ENCODE measurements around the gene HPSE.

Gene HPSE

DNA sequence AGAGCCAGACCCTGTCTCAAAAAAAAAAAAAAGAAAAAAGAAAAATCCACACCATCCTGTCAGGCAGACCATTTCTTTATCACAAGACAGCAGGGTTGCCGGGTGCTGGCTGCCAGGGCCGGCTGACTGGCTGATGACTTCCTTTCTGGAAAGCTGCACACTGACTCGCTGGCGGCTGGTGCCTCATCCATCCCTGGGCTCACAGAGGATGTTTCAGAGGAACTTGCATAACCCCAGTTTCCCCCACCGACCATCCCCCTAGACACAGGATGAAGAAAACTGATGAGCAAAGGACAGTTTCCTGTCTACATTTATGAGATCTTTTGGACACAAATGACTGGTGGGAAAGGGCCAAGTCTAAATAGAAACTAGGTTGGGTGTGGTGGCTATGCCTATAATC lies 14.1 kb downstream of the HPSE start:
- Histone ChIP-seq H3K9me3 (replicated peaks in 1 of 2; ENCODE audit: control insufficient read depth in 2 of 2, insufficient read depth in 1 of 2, low read depth in 1 of 2, low read length in 2 of 2) (no peaks in the 10 kb centered on the region), H3K27ac (replicated peaks; ENCODE audit: low read length) (no peak overlapping the region), H3K4ac (ENCODE audit: low read length) (no peak overlapping the region), H3K14ac (ENCODE audit: low read length) (no peak overlapping the region), H4K91ac (ENCODE audit: low read depth, low read length, poor library complexity) (no peak overlapping the region), H3K9ac (ENCODE audit: low read depth, low read length, poor library complexity) (no peak overlapping the region), H3K23ac (ENCODE audit: low read depth, low read length, poor library complexity) (no peak overlapping the region), H3K18ac (ENCODE audit: low read length) (no peak overlapping the region), H2BK5ac (ENCODE audit: low read length) (no peak overlapping the region), H2AK5ac (ENCODE audit: low read depth, low read length) (no peak overlapping the region), H2AFZ (ENCODE audit: low read length) (peak overlapping the region; percentile 45), H3K79me1 (ENCODE audit: low read depth, low read length) (no peaks in the 10 kb centered on the region), H3K4me1 (ENCODE audit: control insufficient read depth in 2 of 2, insufficient read depth in 1 of 2, low read depth in 1 of 2, low read length in 2 of 2) (no peaks in the 10 kb centered on the region), H2BK12ac (ENCODE audit: low read length) (no peak overlapping the region), H2BK120ac (ENCODE audit: low read depth, low read length) (no peak overlapping the region), H2BK15ac (ENCODE audit: low read length) (no peak overlapping the region), H3K36me3 (replicated peaks in 1 of 2; ENCODE audit: control insufficient read depth in 2 of 2, insufficient read depth in 2 of 2, low read length in 2 of 2) (no peaks in the 10 kb centered on the region), H3K27me3 (ENCODE audit: control insufficient read depth in 3 of 3, insufficient read depth in 3 of 3, low read depth in 1 of 3, low read length in 3 of 3) (peaks cover 0 to 16% (median 0%) of the 10 kb centered on the region in 3 experiments), H3K4me2 (ENCODE audit: insufficient read depth, low read length, poor library complexity, severe bottlenecking) (no peak overlapping the region), H4K8ac (ENCODE audit: low read depth, low read length) (no peak overlapping the region), H3K4me3 (ENCODE audit: low read length in 2 of 2) (no peak overlapping the region)
- no peak for DNase-seq (ENCODE audit: low spot score)
- WGBS, 2 donors (ENCODE audit: extremely low coverage in 2 of 2, insufficient read length in 2 of 2, insufficient replicate concordance in 1 of 2) = no CpG with 5 or more reads among the region's 5 CpGs

DNA sequence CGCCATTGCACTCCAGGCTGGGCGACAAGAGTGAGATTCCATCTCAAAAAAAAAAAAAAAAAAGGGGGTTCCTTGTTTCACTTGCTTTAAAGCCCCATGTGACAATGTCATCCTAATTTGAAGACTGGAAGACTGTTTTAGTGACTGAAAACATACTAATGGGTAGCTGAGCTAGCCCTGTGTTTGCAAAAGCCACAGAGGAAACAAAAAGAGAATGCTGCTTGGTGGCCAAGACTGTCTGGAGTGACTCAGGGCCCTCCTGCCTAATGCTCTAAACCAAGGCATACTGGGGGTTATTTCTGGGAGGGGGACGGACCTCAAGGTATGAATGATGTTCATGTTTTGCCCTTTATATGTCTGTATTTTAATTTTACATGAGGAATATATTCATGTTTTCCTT lies 16.0 kb downstream of the HPSE start:
- H3K14ac ChIP-seq (ENCODE audit: low read length) = no peak overlapping the region
- no peak overlapping the region for H3K4me2 ChIP-seq (ENCODE audit: insufficient read depth, low read length, poor library complexity, severe bottlenecking)
- no peak overlapping the region for H3K27ac ChIP-seq (replicated peaks; ENCODE audit: low read length)
- H3K36me3 ChIP-seq (replicated peaks in 1 of 2; ENCODE audit: control insufficient read depth in 2 of 2, insufficient read depth in 2 of 2, low read length in 2 of 2) = no peaks in the 10 kb centered on the region
- H2BK12ac ChIP-seq (ENCODE audit: low read length) = no peak overlapping the region
- no CpG with 5 or more reads among the region's 3 CpGs for WGBS, 2 donors (ENCODE audit: extremely low coverage in 2 of 2, insufficient read length in 2 of 2, insufficient replicate concordance in 1 of 2)
- H3K79me1 ChIP-seq (ENCODE audit: low read depth, low read length) = no peaks in the 10 kb centered on the region
- H3K9me3 ChIP-seq (replicated peaks in 1 of 2; ENCODE audit: control insufficient read depth in 2 of 2, insufficient read depth in 1 of 2, low read depth in 1 of 2, low read length in 2 of 2) = no peaks in the 10 kb centered on the region
- no peak overlapping the region for H2BK15ac ChIP-seq (ENCODE audit: low read length)
- no peak overlapping the region for H3K18ac ChIP-seq (ENCODE audit: low read length)
- H4K8ac ChIP-seq (ENCODE audit: low read depth, low read length) = no peak overlapping the region
- H2AFZ ChIP-seq (ENCODE audit: low read length) = no peak overlapping the region
- H3K9ac ChIP-seq (ENCODE audit: low read depth, low read length, poor library complexity) = no peak overlapping the region
- no peak for DNase-seq (ENCODE audit: low spot score)
- H3K27me3 ChIP-seq (ENCODE audit: control insufficient read depth in 3 of 3, insufficient read depth in 3 of 3, low read depth in 1 of 3, low read length in 3 of 3) = peaks cover 0 to 10% (median 0%) of the 10 kb centered on the region in 3 experiments
- no peak overlapping the region for H3K4me3 ChIP-seq (ENCODE audit: low read length in 2 of 2)
- H2AK5ac ChIP-seq (ENCODE audit: low read depth, low read length) = no peak overlapping the region
- H3K23ac ChIP-seq (ENCODE audit: low read depth, low read length, poor library complexity) = no peak overlapping the region
- H3K4me1 ChIP-seq (ENCODE audit: control insufficient read depth in 2 of 2, insufficient read depth in 1 of 2, low read depth in 1 of 2, low read length in 2 of 2) = no peaks in the 10 kb centered on the region
- H2BK5ac ChIP-seq (ENCODE audit: low read length) = no peak overlapping the region
- no peak overlapping the region for H2BK120ac ChIP-seq (ENCODE audit: low read depth, low read length)
- H4K91ac ChIP-seq (ENCODE audit: low read depth, low read length, poor library complexity) = no peak overlapping the region
- no peak overlapping the region for H3K4ac ChIP-seq (ENCODE audit: low read length)

DNA sequence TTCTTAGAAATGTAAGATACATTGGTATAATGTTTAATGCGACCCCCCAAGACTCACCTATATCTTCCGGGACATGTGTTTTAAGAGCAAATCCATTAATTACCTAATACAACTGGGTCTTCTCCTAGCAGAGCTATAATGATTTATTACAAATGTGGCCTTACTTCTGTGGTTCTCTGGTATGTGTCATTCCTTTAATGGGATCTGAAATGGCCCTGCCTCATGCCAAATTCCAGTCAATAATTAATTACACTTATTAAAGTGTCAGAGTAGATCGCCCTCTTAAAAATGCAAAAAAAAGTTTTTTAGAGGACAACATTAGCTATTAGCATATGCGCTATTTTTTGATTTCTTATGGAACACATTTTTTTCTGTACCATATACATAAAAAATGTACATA lies 17.0 kb downstream of the HPSE start:
- Histone ChIP-seq H3K79me1 (ENCODE audit: low read depth, low read length) (no peaks in the 10 kb centered on the region), H3K27ac (replicated peaks; ENCODE audit: low read length) (no peak overlapping the region), H2BK12ac (ENCODE audit: low read length) (no peak overlapping the region), H3K14ac (ENCODE audit: low read length) (no peak overlapping the region), H2AFZ (ENCODE audit: low read length) (no peak overlapping the region), H3K18ac (ENCODE audit: low read length) (no peak overlapping the region), H4K91ac (ENCODE audit: low read depth, low read length, poor library complexity) (no peak overlapping the region), H3K4me1 (ENCODE audit: control insufficient read depth in 2 of 2, insufficient read depth in 1 of 2, low read depth in 1 of 2, low read length in 2 of 2) (no peaks in the 10 kb centered on the region), H2BK15ac (ENCODE audit: low read length) (no peak overlapping the region), H4K8ac (ENCODE audit: low read depth, low read length) (no peak overlapping the region), H3K9ac (ENCODE audit: low read depth, low read length, poor library complexity) (no peak overlapping the region), H3K23ac (ENCODE audit: low read depth, low read length, poor library complexity) (no peak overlapping the region), H2BK120ac (ENCODE audit: low read depth, low read length) (no peak overlapping the region), H3K4me3 (ENCODE audit: low read length in 2 of 2) (no peak overlapping the region), H3K4me2 (ENCODE audit: insufficient read depth, low read length, poor library complexity, severe bottlenecking) (no peak overlapping the region), H2AK5ac (ENCODE audit: low read depth, low read length) (no peak overlapping the region), H2BK5ac (ENCODE audit: low read length) (no peak overlapping the region), H3K27me3 (ENCODE audit: control insufficient read depth in 3 of 3, insufficient read depth in 3 of 3, low read depth in 1 of 3, low read length in 3 of 3) (peaks cover 0 to 7% (median 0%) of the 10 kb centered on the region in 3 experiments), H3K36me3 (replicated peaks in 1 of 2; ENCODE audit: control insufficient read depth in 2 of 2, insufficient read depth in 2 of 2, low read length in 2 of 2) (no peaks in the 10 kb centered on the region), H3K9me3 (replicated peaks in 1 of 2; ENCODE audit: control insufficient read depth in 2 of 2, insufficient read depth in 1 of 2, low read depth in 1 of 2, low read length in 2 of 2) (no peaks in the 10 kb centered on the region), H3K4ac (ENCODE audit: low read length) (no peak overlapping the region)
- WGBS, 2 donors (ENCODE audit: extremely low coverage in 2 of 2, insufficient read length in 2 of 2, insufficient replicate concordance in 1 of 2) = no CpG with 5 or more reads among the region's 4 CpGs
- DNase-seq (ENCODE audit: low spot score) = no peak

DNA sequence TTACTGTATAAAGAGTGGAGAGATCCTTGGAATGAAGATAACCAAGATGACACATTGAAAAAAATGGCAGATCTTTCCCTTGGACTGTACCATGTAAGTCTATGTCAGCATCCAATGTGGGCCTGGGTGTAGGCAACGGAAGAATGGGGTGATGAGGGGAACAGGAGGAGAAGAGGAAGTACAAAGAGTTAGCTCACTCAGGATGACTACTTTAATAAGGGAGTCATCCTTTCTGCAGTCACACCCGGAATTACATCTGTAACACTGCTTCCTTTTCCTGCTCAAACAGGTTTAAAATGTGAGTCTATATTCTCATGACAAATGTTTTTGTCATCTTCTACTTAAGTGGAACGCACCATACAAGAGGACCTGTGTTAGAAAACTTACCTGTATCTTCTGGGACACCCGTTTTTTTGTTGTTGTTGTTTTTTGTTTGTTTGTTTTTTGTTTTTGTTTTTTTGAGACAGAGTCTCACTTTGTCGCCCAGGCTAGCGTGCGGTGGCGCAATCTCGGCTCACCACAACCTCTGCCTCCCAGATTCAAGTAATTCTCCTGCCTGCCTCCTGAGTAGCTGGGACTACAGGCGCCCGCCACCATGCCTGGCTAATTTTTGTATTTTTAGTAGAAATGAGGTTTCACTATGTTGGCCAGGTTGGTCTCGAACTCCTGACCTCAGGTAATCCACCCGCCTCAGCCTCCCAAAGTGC lies 18.0 kb downstream of the HPSE start:
- Histone ChIP-seq H2BK120ac (ENCODE audit: low read depth, low read length) (no peak overlapping the region), H3K4ac (ENCODE audit: low read length) (no peak overlapping the region), H3K9ac (ENCODE audit: low read depth, low read length, poor library complexity) (no peak overlapping the region), H4K91ac (ENCODE audit: low read depth, low read length, poor library complexity) (no peak overlapping the region), H3K23ac (ENCODE audit: low read depth, low read length, poor library complexity) (no peak overlapping the region), H3K18ac (ENCODE audit: low read length) (no peak overlapping the region), H3K27me3 (ENCODE audit: control insufficient read depth in 3 of 3, insufficient read depth in 3 of 3, low read depth in 1 of 3, low read length in 3 of 3) (peaks cover 0 to 7% (median 0%) of the 10 kb centered on the region in 3 experiments), H2BK12ac (ENCODE audit: low read length) (no peak overlapping the region), H2AK5ac (ENCODE audit: low read depth, low read length) (no peak overlapping the region), H2BK5ac (ENCODE audit: low read length) (no peak overlapping the region), H3K9me3 (replicated peaks in 1 of 2; ENCODE audit: control insufficient read depth in 2 of 2, insufficient read depth in 1 of 2, low read depth in 1 of 2, low read length in 2 of 2) (no peaks in the 10 kb centered on the region), H3K79me1 (ENCODE audit: low read depth, low read length) (no peaks in the 10 kb centered on the region), H2BK15ac (ENCODE audit: low read length) (no peak overlapping the region), H3K4me1 (ENCODE audit: control insufficient read depth in 2 of 2, insufficient read depth in 1 of 2, low read depth in 1 of 2, low read length in 2 of 2) (no peaks in the 10 kb centered on the region), H3K4me2 (ENCODE audit: insufficient read depth, low read length, poor library complexity, severe bottlenecking) (no peak overlapping the region), H3K27ac (replicated peaks; ENCODE audit: low read length) (no peak overlapping the region), H3K36me3 (replicated peaks in 1 of 2; ENCODE audit: control insufficient read depth in 2 of 2, insufficient read depth in 2 of 2, low read length in 2 of 2) (no peaks in the 10 kb centered on the region), H4K8ac (ENCODE audit: low read depth, low read length) (no peak overlapping the region), H3K14ac (ENCODE audit: low read length) (no peak overlapping the region), H2AFZ (ENCODE audit: low read length) (no peak overlapping the region), H3K4me3 (ENCODE audit: low read length in 2 of 2) (no peak overlapping the region)
- WGBS, 2 donors (ENCODE audit: extremely low coverage in 2 of 2, insufficient read length in 2 of 2, insufficient replicate concordance in 1 of 2) = no CpG with 5 or more reads among the region's 13 CpGs
- DNase-seq (ENCODE audit: low spot score) = no peak

Measured in neuronal stem cell (in vitro differentiated cells).